Jurkat, Clone E6-1 (cell line): Measurements from ENCODE around the gene PPIA.
"Not testable (repeated sequence)": the region's sequence is repeated elsewhere in the genome, so short reads cannot be mapped to it uniquely, and the experiment has no call there.

Source experiments
- DNase-seq: peaks from one replicate; pipeline ENCODE4 v3.0.0-alpha.2; 2011; ENCODE audit warnings: low read depth, low spot score
- H3K4me3 ChIP-seq: 2 replicates; pipeline ENCODE4 v1.5.1; 2011; ENCODE audit warnings: mild to moderate bottlenecking, low read length, control low read depth, moderate library complexity

PPIA gene

DNA sequence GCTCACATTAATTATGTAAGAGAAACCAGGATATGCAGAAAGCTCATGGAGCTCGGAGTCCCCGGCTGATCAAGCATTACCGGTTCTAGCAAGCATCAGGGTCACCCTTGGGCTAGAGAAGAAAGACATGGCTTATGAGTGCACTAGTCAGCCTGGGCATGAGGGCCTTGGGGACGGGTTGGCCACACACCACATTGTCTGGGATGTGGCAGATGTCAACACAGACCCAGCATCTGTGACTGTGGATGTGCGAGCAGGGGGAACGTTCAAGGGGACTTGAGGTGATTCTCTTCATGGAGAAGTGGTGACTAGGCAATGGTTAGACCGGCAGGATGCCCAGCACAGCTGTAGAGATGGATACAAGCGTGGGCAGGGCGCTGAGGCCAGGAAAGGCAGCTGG is 34.2 kb upstream of the PPIA start:
- no peak for DNase-seq
- H3K4me3 ChIP-seq, result no peak overlapping the region

DNA sequence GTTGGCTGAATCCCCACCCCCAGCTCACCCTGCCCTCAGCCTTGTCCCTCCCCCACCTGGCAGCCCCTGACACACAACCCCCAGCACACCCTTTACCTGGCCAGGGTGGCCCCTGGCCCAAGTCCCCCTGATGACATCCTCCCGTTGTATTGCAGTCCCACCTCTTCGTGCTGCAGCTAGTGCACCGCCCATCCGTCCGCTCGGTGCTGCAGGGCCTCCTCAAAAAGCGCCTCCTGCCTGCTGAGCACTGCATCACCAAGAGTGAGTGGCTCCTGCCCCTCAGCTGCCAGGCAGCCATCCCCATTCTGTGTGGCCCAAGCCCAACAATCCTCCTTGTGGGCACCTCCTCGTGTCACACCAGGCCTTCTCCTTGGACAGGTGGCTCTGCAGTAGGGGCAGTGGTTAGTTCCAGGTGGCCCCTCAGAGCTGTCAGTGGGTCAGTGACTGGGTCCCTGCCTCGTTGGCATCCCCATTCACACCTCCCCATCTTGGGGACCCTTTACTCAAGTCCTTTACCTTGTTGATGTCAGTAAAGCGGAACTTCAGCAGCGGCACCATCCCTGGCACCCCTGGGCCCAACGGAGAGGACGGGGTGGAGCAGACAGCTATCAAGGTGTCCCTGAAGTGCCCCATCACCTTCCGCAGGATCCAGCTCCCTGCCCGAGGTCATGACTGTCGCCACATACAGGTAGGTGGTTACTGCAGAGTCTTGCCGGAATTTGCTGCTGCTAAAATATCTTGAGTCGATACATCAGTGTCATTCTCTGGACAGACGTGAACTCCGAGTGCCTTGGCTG is 33.6 kb upstream of the PPIA start:
- no peak overlapping the region for H3K4me3 ChIP-seq
- no peak for DNase-seq

DNA sequence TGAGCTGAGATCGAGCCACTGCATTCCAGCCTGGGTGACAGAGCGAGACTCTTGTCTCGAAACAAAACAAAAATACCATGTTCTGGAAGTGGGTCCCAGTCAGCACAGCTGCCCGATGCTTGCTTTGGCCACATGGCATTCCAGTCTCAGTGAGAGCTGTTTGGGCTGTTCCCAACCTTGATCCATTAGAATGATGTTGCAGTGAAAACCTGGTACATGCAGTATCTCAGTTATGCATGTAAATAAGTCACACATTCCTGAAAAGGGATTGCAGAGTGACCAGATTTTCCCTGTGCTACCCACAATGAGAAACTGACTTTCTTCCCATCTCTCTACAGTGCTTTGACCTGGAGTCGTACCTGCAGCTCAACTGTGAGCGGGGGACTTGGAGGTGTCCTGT is 32.4 kb upstream of the PPIA start:
- DNase-seq, result no peak
- H3K4me3 ChIP-seq, result no peak overlapping the region

DNA sequence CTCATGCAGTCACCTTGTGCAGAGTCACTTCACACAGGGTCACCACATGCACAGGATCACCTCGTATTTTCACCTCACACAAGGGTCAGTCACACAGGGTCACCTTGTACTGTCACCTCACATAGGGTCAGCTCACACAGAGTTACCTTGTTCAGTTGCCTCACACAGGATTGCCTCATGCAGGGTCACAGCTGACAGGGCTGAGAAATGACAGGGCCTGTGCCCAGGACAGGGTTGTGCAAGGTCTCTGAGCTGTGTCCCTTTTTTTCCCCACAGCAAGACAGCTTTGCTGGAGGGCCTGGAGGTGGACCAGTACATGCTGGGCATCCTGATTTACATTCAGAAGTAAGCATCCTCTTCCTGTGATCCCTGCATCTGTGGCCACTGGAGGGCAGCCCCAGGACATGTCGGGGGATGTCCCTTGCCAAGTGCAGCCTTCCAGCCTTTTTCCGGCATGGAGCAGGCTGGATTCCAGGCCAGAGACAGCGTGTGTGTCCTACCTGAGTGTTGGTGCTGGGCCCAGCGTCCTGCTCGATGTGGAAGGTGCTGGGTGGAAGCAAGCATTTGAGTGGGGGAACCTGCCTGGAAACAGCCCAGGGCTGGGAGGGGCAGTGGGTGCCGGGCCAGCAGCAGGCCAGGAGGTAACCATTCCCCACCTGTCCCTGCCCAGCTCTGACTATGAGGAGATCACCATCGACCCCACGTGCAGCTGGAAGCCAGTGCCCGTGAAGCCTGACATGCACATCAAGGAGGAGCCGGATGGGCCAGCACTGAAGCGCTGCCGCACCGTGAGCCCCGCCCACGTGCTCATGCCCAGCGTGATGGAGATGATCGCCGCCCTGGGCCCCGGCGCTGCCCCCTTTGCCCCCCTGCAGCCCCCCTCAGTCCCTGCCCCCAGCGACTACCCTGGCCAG is 31.6 kb upstream of the PPIA start:
- H3K4me3 ChIP-seq, result no peak overlapping the region
- DNase-seq, result no peak

DNA sequence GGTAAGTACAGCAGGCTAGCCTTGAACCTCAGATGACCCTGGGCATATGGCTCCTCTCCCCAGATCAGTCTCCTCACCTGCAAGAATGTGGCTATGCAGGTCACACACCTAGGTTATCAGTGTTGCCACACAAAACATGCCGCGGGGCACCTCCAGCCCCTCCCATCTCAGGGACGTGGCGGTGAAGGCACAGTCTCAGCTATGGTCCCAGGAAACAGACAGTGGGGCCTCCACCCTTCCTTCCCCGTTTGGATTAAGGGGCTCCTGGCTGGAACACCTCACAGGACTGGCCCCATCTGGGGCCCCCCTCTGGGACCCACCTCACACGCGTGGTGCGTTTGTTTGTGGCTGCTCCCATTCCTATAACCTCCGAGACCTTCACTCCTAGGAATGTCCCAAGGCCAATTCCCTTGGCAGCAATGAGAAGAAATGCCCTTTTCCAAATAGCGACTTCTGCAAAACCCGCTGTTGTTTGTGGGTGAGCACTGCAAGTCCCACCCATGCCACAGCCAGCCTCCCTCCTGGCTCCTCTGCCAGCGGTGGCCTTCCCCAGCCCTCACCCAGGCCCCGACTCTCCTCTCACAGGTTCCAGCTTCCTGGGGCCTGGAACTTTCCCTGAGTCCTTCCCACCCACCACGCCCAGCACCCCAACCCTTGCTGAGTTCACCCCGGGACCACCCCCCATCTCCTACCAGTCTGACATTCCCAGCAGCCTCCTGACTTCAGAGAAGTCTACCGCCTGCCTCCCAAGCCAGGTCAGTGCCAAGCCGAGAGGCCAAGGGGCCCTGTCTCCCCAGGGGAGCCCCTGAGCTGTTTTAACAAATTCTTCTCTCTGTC is 30.7 kb upstream of the PPIA start:
- no peak for DNase-seq
- H3K4me3 ChIP-seq, result no peak overlapping the region

DNA sequence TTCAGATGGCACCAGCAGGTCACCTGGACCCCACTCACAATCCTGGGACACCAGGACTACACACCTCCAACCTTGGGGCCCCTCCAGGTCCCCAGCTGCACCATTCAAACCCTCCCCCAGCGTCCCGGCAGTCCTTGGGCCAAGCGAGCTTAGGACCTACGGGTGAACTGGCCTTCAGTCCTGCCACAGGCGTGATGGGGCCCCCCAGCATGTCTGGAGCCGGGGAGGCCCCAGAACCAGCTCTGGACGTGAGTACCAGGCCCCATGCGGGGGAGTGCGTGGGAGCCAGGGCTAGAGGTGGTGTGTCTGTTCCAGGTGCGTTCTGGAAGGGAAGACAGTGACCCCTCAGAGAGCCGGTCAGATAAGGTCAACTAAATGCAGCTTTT is 30.1 kb upstream of the PPIA start:
- no peak overlapping the region for H3K4me3 ChIP-seq
- DNase-seq, result no peak

DNA sequence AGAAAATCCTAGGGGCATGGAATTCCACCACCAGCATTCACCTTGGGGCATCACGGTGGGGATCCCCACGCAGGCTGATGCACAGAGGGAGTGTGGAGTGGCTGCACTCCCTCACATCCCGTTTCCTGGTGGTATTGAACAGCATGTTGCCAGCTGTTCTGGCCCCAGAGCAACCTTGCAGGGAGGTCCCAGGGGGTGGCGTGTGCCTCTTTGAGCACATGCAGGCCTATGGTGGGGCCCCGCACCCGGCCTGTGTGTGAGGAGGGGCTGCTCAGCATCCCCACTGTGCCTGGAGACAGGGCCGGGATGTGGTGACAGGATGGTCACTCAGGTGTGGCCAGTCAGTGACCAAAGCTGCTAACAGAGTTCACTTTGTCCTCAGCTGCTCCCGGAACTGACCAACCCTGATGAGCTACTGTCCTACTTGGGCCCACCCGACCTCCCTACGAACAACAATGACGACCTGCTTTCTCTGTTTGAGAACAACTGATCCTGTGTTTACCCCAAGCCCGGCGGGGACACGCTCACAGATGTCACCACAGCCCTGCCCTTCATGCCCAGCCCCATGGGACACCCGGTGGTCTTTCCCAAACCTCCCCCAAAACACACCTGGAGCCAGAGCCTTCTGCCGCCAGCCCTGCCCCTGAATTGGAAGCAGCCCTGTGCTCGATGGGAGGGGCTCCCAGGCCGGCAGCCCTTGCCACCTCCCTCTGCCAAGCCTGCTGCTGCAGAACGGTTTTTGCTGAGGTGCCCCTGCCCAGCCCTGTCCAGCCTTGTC is 29.2 kb upstream of the PPIA start:
- DNase-seq, result no peak
- no peak overlapping the region for H3K4me3 ChIP-seq

DNA sequence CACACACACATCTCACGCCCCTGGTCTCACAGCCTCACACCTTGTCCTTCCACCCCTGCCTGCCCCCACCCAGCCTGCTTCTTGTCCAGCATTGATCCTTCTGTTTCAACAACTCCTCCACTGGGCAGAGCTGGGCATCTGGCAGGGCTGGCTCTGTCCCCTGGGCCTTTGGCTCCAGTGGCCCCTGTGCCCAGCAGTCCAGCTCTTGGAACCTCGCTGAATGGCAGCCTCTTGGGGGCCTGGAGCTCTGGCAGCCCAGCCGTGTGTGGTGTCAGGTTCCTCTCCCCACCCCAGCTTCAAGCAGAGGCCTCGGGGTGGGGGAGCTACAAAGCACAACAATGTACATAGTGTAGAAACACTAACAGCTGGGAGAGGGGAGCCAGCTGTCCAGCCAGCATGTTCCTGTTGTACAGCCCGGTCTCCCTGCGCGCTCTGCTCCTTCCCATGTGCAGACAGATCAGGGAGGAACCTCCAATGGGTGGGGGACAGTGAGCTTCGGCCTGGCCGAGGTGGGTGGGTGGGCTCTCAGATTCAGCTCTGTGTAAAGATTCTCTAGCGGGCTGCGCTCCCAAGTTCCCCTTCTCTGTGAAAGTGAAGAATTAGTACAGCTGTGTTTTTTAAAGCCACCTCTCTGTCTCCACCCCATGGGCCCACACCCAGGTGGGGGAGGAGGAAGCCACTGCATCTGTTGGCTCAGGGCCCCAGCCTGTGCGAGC is 28.4 kb upstream of the PPIA start:
- no peak overlapping the region for H3K4me3 ChIP-seq
- DNase-seq, result no peak

DNA sequence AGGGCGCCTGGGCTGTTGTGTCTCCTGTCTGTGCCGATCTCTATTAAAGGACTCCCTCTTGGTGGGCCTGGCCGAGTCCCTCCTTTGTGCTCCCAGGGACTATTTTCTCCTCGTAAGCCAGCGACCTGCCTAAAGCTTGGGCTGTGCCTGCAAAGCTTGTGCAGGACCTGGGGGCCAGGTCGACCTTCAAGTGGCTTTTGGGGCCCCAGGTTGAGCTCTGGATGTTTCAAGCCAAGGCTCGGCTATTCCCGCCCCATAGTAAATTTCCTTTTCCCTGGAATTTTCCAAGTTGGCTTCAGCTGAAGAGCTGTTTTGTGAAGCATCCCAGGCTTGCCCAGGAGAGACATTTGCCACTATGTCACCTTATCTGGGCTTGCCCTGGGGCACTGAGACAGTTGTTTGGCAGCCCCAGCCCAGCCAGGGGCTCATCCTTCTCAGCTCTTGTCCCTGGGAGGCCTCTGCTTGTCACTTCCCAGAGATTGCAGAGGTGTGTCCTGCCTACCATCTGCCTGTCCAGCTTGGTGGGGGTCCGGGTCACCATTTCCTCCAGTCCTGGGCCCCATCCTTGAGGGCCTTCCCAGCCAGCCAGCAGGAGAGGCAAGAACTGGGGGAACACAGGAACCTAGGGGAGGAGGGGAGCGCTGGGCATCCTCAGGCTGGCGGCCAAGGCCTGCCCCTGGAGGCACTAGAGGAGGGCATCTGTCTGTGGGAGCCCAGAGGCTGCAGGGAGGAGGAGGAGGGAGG is 27.7 kb upstream of the PPIA start:
- DNase-seq, result no peak
- no peak overlapping the region for H3K4me3 ChIP-seq

DNA sequence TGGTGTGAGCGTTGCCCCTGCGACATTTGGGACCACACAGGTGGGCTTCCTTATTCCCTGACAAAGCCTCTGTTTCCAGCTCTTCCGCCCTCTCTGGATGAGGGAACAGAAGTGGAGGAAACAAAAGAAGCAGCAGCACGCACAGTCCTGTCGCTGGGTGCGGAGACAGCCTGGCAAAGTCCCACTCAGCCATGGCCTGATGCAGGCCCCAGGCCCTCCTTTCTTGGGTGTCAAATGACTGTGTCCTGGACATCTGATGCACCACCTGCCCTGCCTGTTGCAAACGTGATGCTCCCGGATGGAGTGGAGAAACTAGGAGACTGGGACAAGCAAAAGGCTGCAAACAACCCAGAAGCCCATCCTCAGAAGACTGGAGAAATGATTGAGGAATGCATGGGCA is 27.1 kb upstream of the PPIA start:
- no peak for DNase-seq
- no peak overlapping the region for H3K4me3 ChIP-seq

DNA sequence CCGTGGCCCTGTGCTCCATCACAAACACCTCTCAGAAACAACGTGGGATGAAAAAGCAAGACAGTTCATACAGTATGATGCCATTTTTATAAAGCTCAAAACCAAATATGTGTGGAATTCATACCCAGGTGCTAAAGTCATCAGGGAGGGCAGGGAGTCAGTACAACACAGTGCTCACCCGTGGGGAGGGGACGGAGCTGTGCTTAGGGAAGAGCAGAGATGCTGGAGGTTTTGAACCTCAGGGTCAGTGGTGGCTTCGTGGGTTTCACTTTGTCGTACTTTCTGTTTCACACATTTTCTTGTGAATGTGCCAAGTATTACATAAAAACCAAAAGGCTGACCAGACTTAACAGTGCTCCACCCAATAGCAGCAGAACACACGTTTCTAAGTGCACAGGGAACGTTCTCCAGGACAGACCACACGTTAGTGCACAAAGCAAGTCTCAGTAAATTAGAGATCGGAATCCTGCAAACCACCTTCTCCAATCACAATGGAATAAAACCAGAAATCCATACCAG is 26.6 kb upstream of the PPIA start:
- DNase-seq, result no peak
- no peak overlapping the region for H3K4me3 ChIP-seq

DNA sequence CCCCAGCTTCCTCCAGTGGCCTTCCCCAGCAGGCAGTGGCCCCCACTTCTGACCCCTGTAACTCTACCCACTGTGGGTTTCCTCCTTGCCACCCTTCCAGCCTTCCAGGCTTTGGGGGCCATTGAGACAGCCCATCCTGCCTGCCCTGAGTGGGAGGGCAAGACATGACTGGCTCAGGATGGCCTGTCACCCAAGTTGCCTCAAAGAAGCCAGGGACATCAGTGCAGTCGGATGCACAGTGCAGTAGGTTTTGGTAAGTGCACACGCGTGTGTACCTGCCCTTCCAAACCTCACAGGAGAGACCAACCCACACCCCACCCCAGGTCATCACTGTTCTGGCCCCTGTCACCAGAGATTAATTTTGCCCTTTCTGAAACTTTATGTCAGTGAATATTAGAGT is 25.1 kb upstream of the PPIA start:
- no peak overlapping the region for H3K4me3 ChIP-seq
- no peak for DNase-seq

DNA sequence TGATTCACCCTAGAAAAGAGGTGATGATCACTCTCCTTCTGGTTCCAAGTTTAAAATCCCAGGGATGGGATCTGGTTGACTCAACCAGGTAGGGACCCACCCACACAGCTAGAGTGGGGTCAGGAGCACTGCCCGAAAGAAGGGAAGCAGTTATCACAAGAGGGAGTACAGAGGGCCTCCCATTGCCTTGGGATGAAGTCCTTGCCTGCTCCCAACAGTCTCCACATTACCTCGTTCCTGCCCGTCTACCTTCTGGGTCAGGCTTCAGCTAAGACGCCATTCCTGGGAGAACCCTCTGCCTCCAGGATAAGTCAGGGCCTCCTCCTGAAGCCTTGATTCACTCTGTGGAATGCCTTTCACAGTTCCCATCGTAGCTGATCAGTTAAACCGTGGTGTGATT is 24.0 kb upstream of the PPIA start:
- no peak overlapping the region for H3K4me3 ChIP-seq
- DNase-seq, result no peak

DNA sequence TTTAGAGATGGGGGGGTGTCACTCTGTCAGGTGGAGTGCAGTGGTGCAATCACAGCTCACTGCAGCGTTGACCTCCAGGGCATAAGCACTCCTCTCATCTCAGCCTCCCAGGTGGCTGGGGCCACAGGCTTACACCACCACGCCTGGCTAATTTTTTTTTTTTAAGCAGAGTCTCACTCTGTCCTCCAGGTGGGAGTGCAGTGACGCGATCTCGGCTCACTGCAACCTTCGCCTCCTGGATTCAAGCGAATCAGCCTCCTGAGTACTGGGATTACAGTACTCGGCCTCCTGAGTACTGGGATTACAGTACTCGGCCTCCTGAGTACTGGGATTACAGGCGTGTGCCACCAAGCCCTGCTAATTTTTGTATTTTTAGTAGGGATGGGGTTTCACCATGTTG is 23.6 kb upstream of the PPIA start:
- no peak for DNase-seq
- no peak overlapping the region for H3K4me3 ChIP-seq

DNA sequence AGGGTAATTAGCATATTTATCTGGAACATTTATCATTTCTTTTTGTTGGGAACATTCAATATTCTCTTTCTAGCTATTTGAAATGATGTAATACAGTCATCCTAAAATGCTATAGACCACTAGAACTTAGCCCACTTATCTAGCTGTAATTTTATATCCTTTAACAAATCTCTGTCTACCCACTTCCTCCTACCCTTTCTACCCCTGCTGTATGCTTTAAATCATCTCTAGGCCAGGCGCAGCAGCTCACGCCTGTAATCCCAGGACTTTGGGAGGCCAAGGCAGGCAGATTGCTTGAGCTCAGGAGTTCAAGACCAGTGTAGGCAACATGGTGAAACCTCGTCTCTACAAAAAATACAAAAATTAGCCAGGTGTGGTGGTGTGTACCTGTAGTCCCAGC is 22.0 kb upstream of the PPIA start:
- not testable (repeated sequence) for H3K4me3 ChIP-seq, DNase-seq

DNA sequence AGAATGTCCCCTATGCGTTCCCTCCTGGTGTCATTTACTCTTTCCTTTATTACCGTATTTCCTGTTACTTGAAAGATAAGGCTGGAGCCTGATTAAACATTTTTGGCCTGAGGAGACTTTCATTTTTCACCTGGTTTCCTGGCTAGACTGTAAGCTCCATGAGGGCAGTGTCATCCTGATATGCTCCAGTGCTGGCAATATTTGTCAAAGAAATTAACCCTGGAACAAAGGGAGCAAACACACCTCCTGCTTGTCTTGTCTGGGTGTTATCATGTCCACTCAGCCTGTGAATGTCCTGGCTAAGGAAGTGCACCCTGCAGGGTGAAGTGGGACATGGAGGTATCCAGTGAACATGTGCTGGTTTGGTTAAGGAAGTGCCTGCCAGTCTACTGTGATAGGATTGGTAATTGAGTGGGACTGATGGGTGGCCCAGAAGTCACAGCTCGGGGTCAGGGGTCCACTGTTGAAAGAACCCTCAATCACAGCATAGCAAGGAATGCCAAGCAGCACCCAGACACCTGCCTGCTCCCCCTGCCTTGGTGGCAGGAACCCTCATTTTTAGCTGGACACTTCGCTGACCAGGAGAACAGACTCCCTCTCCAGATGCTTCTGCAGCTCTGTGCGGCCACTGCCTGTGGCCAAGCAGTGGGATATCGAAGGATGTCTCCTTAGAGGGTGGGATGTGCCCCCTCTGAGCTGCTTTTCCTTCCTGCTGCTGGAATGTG is 20.9 kb upstream of the PPIA start:
- H3K4me3 ChIP-seq, result no peak overlapping the region
- DNase-seq, result no peak

DNA sequence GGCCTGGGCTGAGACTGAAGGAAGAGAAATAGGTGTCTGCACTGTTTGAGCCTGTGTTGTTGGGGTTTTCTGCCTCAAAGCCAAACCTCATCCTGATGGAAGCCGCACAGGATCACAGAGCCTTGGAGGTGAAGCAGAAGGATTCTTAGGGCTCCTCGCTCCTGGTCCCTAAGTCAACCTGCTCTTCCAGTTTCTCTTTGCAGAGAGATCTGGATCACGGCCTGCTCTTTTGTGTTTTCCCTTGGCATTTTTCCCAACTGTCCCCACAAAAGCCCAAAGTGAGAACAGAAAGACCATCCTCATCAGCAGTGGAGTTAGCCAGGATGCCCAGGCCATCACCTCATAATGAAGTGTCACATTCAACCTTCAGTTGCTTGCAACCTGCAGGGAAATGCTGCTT is 20.3 kb upstream of the PPIA start:
- no peak for DNase-seq

More for the DNA sequence above, 20.3 kb upstream of the PPIA start:
- no peak overlapping the region for H3K4me3 ChIP-seq
